NCI-H82 treated with DMSO at 0.1 percent for 48 hours (cell line): ENCODE results near the gene CTBP2.
"Not testable (repeated sequence)": the region's sequence is repeated elsewhere in the genome, so short reads cannot be mapped to it uniquely, and the experiment has no call there.

Source experiments
- DNase-seq: peaks from one replicate; lab custom pipeline; 2025; ENCODE audit not compliant: unreplicated experiment; lab: John Stamatoyannopoulos, UW

CTBP2 gene

GRCh38 chr10:125186431-125187170, 26.2 kb upstream of the CTBP2 start:
- no peak for DNase-seq

DNA sequence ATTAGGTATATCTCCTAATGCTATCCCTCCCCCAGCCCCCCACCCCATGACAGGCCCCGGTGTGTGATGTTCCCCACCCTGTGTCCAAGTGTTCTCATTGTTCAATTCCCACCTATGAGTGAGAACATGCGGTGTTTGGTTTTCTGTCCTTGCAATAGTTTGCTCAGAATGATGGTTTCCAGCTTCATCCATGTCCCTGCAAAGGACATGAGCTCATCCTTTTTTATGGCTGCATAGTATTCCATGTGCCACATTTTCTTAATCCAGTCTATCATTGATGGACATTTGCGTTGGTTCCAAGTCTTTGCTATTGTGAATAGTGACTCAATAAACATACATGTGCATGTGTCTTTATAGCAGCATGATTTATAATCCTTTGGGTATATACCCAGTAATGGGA, 18.7 kb upstream of the CTBP2 start:
- not testable (repeated sequence) for DNase-seq

GRCh38 chr10:125177641-125178640, 17.6 kb upstream of the CTBP2 start:
- no peak for DNase-seq

DNA sequence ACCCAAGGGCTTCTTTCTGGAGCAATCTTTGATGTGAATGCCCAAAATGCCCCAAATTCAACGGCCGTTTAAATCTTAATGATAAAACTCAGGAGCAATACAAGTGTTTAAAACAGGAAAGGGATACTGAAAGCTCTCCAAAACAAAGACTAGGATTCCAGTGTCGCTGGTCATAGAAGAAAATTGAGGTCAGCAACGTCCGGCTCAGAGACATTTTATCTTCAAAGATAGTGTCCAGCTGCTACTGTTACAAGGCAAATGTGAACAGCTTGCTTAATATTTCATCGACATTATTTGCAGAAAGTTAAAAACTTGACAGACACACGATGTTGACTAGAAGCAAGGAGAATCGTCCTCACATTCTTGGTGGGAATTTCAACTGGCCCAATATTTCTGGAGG, 15.4 kb upstream of the CTBP2 start:
- DNase-seq = no peak

DNA sequence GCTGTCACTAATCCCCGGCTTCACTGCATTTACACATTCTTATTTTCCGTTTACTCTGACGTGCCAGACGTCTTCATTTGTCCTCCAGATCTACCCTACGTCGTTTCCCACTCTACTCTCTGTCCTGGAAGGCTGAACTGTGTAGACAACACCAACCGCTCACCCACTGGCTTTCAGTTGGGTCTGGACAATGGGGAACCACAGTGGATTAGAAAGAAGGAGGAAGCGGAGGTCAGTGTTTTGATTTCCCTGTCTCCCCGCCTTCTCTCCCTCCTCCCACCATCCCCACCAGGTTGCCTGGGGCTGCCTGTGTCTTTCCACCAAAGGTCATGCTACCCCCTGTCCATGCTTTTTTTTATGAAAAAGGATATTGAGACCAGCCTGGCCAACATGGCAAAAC, 14.0 kb upstream of the CTBP2 start:
- no peak for DNase-seq

DNA sequence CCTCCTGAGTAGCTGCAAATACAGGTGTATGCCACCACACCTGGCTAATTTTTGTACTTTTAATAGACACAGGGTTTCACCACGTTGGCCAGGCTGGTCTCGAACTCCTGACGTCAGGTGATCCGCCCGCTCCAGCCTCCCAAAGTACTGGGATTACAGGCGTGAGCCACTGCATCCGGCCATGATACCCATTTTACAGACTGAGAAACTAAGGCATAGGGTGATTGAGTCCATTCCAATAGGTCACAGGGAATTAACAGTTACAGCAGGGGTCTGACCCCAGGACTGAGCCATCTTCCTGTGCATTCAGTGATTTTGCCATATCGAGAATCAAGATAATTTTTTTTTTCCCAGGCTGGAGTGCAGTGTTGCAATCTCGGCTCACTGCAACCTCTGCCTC, 12.3 kb upstream of the CTBP2 start:
- no peak for DNase-seq

GRCh38 chr10:125171402-125172306, 11.3 kb upstream of the CTBP2 start:
- DNase-seq = no peak

DNA sequence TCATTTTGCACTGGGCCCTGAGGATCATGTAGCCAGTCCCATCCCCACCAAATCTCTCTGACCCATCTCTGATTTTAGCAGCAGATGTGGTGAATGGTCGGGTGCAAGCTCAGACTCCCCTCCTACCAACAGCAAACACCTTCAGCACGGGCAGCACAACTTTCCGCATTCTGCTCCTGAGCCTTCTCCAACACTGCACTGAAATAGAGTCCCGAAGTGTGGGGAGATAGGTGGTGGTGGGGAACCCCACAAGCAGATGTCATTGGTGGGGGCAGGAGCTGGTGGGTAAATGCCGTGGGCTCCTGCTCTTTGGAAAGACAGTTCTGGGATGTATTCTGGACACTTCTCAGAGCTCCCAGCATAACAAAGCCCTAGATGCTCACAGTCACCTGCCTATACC, 9.6 kb upstream of the CTBP2 start:
- no peak for DNase-seq

GRCh38 chr10:125169279-125169678, 8.9 kb upstream of the CTBP2 start:
- no peak for DNase-seq

GRCh38 chr10:125166658-125167057, 6.3 kb upstream of the CTBP2 start:
- DNase-seq = no peak

GRCh38 chr10:125165584-125166573, 5.5 kb upstream of the CTBP2 start:
- DNase-seq = no peak

DNA sequence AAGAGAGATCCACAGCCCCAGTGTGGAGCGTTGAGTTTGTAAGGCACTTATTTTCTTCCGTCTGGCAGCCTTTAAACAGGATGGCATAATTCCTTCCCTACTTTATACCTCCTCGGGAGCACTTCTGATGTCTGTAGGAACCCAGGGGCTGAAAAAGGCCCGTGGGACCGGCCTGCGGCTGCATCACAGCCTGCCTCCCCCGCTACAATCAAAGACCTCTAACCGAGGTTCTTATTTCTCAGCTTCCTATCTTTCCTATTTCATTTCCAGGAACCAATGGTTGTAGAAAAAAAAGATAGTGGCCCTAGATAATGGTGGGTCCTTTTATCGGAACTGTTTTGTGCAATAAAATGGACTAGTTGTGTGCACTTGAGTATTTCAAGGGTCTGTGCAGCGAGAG, 4.1 kb upstream of the CTBP2 start:
- DNase-seq = no peak

- no peak for DNase-seq
Observed at GRCh38 chr10:125163803-125164202, 3.4 kb upstream of the CTBP2 start.

DNA sequence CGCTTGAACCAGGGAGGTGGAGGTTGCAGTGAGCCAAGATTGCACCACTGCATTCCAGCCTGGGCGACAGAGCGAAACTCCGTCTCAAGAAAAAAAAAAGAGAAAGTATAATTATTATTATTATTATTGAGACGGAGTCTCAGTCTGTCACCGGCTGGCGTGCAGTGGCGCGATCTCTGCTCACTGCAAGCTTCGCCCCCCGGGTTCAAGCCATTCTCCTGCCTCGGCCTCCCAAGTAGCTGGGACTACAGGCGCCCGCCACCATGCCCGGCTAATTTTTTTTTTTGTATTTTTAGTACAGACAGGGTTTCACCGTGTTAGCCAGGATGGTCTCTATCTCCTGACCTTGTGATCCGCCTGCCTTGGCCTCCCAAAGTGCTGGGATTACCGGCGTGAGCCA, 2.9 kb upstream of the CTBP2 start:
- not testable (repeated sequence) for DNase-seq

DNA sequence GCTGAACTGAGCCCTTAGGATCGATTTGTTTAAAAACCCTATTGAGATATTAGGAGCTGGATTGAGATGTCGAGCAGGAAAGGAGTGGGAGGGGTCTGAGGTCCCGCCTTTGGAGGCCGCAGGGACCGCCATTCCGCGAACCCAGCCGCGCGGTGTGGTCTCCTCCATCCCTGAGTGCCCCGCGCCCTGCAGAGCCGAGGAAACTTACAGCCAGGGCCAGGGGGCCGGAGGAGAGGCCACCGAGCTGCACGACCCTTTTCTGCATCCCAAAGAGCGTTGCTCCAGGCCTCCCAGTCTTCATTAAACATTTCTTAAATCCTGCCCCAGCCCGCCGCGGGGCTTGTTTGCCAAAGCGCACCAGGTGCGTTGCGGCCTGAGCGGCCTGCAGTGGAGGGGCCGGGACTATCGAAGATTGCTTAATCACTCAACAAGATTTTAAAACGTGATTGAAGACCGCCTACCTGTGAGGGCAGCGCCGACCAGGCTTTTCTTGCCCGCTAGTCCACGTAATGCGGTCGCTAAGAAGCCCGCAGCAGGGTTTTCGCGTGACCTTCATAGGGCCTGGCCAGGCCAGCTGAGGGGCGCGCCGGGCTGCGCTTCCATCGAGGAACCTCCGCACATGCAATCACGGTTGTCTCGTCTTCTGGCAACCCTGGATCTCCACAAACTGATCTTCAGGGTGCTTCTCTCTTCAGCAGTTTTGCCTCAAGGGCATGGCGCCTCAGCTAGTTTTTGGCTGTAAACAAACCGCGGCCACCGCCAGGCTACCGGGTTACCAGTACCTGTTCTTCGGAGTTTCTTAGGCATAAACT, 2.0 kb upstream of the CTBP2 start:
- DNase-seq = no peak

DNA sequence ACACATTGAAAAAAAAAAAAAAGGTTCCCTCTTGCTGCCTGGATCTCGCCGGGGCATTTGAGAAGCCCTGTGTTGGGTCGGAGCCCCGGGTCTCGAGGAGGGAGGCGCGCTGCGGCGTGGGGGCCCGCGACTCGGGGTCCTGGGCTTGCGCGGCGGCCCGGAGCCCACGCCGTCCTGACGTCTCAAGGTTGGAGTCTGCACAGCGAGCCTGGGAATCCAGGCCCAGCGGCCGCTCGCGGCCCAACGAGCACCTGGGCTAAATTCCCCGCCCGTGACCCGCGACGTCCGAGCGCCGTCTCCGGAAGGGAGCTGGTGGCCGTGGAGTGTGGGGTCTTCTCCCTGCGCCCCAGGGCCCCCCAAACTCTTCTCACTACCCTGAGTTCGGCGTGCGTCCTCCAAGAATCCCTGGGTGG, 1.4 kb upstream of the CTBP2 start:
- DNase-seq = no peak

- peak; percentile 82 for DNase-seq
Observed at GRCh38 chr10:125160856-125161706, 718 bp upstream of the CTBP2 start.

- no peak for DNase-seq
Observed at GRCh38 chr10:125159486-125159931, 854 bp downstream of the CTBP2 start.
